LNCAP (cell line): Measurements from ENCODE around the gene TRNP1.

Experiments used
- CTCF ChIP-seq: fragments of 450-650 bp; IDR thresholded peaks from 2 replicates; pipeline ENCODE4 v1.5.1; 2017; ENCODE audit warnings: mild to moderate bottlenecking

TRNP1 gene

GRCh38 chr1:27005648-27006496 lies 12.4 kb downstream of the TRNP1 start:
- TF ChIP-seq CTCF = no peak

- TF ChIP-seq CTCF = no peak
These were observed 13.2 kb downstream of the TRNP1 start for GRCh38 chr1:27006683-27007082.

- TF ChIP-seq CTCF = no peak
These were observed 14.6 kb downstream of the TRNP1 start for GRCh38 chr1:27007909-27008582.

- TF ChIP-seq CTCF = no peak
These were observed 16.2 kb downstream of the TRNP1 start for GRCh38 chr1:27009601-27010197.

- no peak for TF ChIP-seq CTCF
These were observed 16.9 kb downstream of the TRNP1 start for GRCh38 chr1:27010226-27010994.

- TF ChIP-seq CTCF = no peak
These were observed 17.7 kb downstream of the TRNP1 start for GRCh38 chr1:27011058-27011764.
